Endodermal cell (in vitro differentiated cells): ENCODE measurements around the gene GRAMD2B. TPM values are rescaled to one million over a fixed set of nuclear protein-coding genes. Genes with fewer than 3 reads are reported as not detected.

ENCODE experiments used
- DNase-seq: peaks from one replicate; pipeline ENCODE4 v3.0.0-alpha.2; 2017
- H3K27ac ChIP-seq: 2 replicates; pipeline ENCODE4 v1.5.1; 2013; ENCODE audit warnings: mild to moderate bottlenecking, low read depth, low read length, moderate library complexity
- H3K27me3 ChIP-seq: 2 replicates; pipeline ENCODE4 v1.6.1; 2013; ENCODE audit warnings: mild to moderate bottlenecking, low read length, moderate library complexity; ENCODE audit not compliant: insufficient read depth, control insufficient read depth, poor library complexity, severe bottlenecking
- H3K36me3 ChIP-seq: 2 replicates; pipeline ENCODE4 v1.7.0; 2013; ENCODE audit warnings: mild to moderate bottlenecking, low read length, moderate library complexity; ENCODE audit not compliant: control insufficient read depth, insufficient read depth
- H3K4me1 ChIP-seq: one replicate; pipeline ENCODE4 v1.7.0; 2013; ENCODE audit warnings: low read length; ENCODE audit not compliant: control insufficient read depth, insufficient read depth
- H3K4me3 ChIP-seq: 2 replicates; pipeline ENCODE4 v1.5.1; 2013; ENCODE audit warnings: mild to moderate bottlenecking, low read length, moderate library complexity
- H3K9ac ChIP-seq: 2 replicates; pipeline ENCODE4 v1.6.1; 2013; ENCODE audit warnings: mild to moderate bottlenecking, low read length, moderate library complexity; ENCODE audit not compliant: poor library complexity, severe bottlenecking; ENCODE audit errors: extremely low read depth
- H3K9me3 ChIP-seq: 2 replicates; pipeline ENCODE4 v1.6.1; 2013; ENCODE audit warnings: mild to moderate bottlenecking, low read length, moderate library complexity; ENCODE audit not compliant: control insufficient read depth
- H3K27ac Mint-ChIP-seq: 2 replicates; pipeline ENCODE4 v1.8.0; 2020; ENCODE audit warnings: mixed read lengths
- H3K27me3 Mint-ChIP-seq: 2 replicates; pipeline ENCODE4 v1.8.0; 2021; ENCODE audit warnings: mild to moderate bottlenecking, mixed read lengths; ENCODE audit not compliant: insufficient read depth
- H3K36me3 Mint-ChIP-seq: 2 replicates; pipeline ENCODE4 v1.8.0; 2020; ENCODE audit warnings: low read depth, mixed read lengths
- H3K4me1 Mint-ChIP-seq: 2 replicates; pipeline ENCODE4 v1.8.0; 2020; ENCODE audit warnings: mixed read lengths
- H3K4me3 Mint-ChIP-seq: 2 replicates; pipeline ENCODE4 v1.8.0; 2020; ENCODE audit warnings: mild to moderate bottlenecking, moderate library complexity, mixed read lengths
- H3K9me3 Mint-ChIP-seq: 2 replicates; pipeline ENCODE4 v1.8.0; 2020; ENCODE audit warnings: mild to moderate bottlenecking, mixed read lengths
- WGBS, 2 experiments: methylation state at CpG; one replicate each; pipeline versions ENCODE4 v1.1.5 to v1.1.7; 2013; ENCODE audit warnings: missing lambda C conversion rate in 2 of 2, mixed read lengths in 1 of 2; ENCODE audit not compliant: insufficient coverage in 1 of 2, insufficient read length in 1 of 2; 5-methylcytosine and 5-hydroxymethylcytosine counted together
- total RNA-seq, 2 donors: library from RNA; stranded (reverse); fragmentation: NEBNext Ultra II Directional in 1 of 2; extraction: Animal tissue kit (Norgen Biotek cat#: 25700) in 1 of 2; gene quantifications; 2 replicates in 1 of 2; 3 replicates in 1 of 2; pipeline ENCODE4 v1.2.1, GENCODE V29; 2021
- TF ChIP-seq, protein P1 (sequence below): fragments of 200-600 bp; sonication (generic); conservative IDR thresholded peaks from 2 replicates; pipeline ENCODE4 v1.5.0; 2021; ENCODE audit warnings: antibody characterized with exemption, mild to moderate bottlenecking

GRAMD2B gene
- total RNA-seq, 2 donors from 2014 or later = 8.4 to 11.1 TPM

- no peaks in the 10 kb centered on the region for H3K4me1 Mint-ChIP-seq
- Histone ChIP-seq H3K36me3 (peaks cover 18% of the 10 kb centered on the region), H3K9ac (no peak overlapping the region), H3K4me1 (no peaks in the 10 kb centered on the region), H3K27me3 (no peaks in the 10 kb centered on the region), H3K9me3 (no peaks in the 10 kb centered on the region), H3K27ac (no peak overlapping the region), H3K4me3 (no peak overlapping the region)
- H3K4me3 Mint-ChIP-seq = no peak overlapping the region
- TF ChIP-seq, protein P1, sequence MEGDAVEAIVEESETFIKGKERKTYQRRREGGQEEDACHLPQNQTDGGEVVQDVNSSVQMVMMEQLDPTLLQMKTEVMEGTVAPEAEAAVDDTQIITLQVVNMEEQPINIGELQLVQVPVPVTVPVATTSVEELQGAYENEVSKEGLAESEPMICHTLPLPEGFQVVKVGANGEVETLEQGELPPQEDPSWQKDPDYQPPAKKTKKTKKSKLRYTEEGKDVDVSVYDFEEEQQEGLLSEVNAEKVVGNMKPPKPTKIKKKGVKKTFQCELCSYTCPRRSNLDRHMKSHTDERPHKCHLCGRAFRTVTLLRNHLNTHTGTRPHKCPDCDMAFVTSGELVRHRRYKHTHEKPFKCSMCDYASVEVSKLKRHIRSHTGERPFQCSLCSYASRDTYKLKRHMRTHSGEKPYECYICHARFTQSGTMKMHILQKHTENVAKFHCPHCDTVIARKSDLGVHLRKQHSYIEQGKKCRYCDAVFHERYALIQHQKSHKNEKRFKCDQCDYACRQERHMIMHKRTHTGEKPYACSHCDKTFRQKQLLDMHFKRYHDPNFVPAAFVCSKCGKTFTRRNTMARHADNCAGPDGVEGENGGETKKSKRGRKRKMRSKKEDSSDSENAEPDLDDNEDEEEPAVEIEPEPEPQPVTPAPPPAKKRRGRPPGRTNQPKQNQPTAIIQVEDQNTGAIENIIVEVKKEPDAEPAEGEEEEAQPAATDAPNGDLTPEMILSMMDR = no peak
- WGBS, 2 experiments = 84 to 93% methylated on average over 4 to 5 of the region's 5 CpGs
- no peak for DNase-seq
- H3K27me3 Mint-ChIP-seq = no peaks in the 10 kb centered on the region
- peaks cover 17% of the 10 kb centered on the region for H3K36me3 Mint-ChIP-seq
- no peak overlapping the region for H3K27ac Mint-ChIP-seq
- no peaks in the 10 kb centered on the region for H3K9me3 Mint-ChIP-seq
Observed at GRCh38 chr5:126477294-126478117, 54.3 kb downstream of the GRAMD2B start.

DNA sequence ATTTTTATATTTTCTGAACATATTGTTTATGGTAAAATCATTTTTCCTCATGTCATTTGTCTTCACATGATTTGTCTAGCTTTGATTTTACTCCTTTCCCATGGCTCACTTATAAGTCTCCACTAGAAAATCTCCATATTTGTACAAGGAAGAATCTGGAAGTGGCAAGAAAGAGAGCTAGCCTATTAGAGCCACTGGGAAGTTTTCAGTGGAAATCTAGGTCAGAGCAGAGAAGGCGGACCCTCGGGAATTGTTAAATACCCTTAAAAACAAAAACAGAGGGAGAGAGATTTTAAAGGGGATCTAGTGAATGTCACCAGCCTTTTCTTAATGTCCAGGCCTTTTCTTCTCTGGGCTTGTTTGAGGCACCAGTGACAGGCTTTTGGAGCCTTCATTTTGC lies 56.6 kb downstream of the GRAMD2B start:
- no peaks in the 10 kb centered on the region for H3K4me1 Mint-ChIP-seq
- no peak overlapping the region for H3K9ac ChIP-seq
- WGBS, 2 experiments = 60 to 100% methylated on average over 1 to 2 of the region's 2 CpGs
- H3K4me1 ChIP-seq = no peaks in the 10 kb centered on the region
- H3K27me3 ChIP-seq = no peaks in the 10 kb centered on the region
- H3K36me3 Mint-ChIP-seq = peaks cover 30% of the 10 kb centered on the region
- H3K4me3 ChIP-seq = no peak overlapping the region
- no peaks in the 10 kb centered on the region for H3K9me3 ChIP-seq
- TF ChIP-seq, protein P1 = no peak
- no peak overlapping the region for H3K27ac Mint-ChIP-seq
- no peaks in the 10 kb centered on the region for H3K9me3 Mint-ChIP-seq
- no peak for DNase-seq
- H3K27me3 Mint-ChIP-seq = no peaks in the 10 kb centered on the region
- peaks cover 15% of the 10 kb centered on the region for H3K36me3 ChIP-seq
- H3K27ac ChIP-seq = no peak overlapping the region
- H3K4me3 Mint-ChIP-seq = no peak overlapping the region

DNA sequence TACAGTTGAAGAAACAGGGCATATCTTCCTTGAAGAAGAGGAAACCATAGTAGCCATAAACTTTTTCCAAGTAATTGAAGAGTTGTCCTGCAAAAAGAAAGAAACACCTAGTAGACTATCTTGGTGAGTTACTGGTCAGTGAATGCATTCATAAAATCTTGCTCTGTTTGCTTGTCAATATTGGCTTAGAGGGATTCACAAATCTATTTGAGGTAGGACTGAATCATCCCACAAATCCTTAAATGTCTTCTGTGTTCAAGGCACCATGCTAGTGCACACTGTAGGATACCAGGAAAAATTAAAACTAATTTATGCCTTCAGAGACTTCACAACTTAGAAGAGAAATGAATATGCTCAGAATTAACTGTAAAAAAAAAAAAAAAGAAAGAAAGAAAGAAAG lies 57.6 kb downstream of the GRAMD2B start:
- Histone ChIP-seq H3K4me3 (no peak overlapping the region), H3K9me3 (no peaks in the 10 kb centered on the region), H3K36me3 (peaks cover 23% of the 10 kb centered on the region), H3K27ac (no peak overlapping the region), H3K27me3 (no peaks in the 10 kb centered on the region), H3K9ac (no peak overlapping the region), H3K4me1 (no peaks in the 10 kb centered on the region)
- peaks cover 33% of the 10 kb centered on the region for H3K36me3 Mint-ChIP-seq
- H3K27me3 Mint-ChIP-seq = no peaks in the 10 kb centered on the region
- TF ChIP-seq, protein P1 = no peak
- no peaks in the 10 kb centered on the region for H3K9me3 Mint-ChIP-seq
- H3K27ac Mint-ChIP-seq = no peak overlapping the region
- DNase-seq = no peak
- no peak overlapping the region for H3K4me3 Mint-ChIP-seq
- no peaks in the 10 kb centered on the region for H3K4me1 Mint-ChIP-seq
